A549 (cell line): ENCODE measurements around the gene KCNAB1. TPM values are rescaled to one million over a fixed set of nuclear protein-coding genes. Genes with fewer than 3 reads are reported as not detected.

Experiments
- ATAC-seq, 2 experiments: fragments of 200-7000 bp in 1 of 2; fragments of >200 bp in 1 of 2; cut with Nextera tagmentation in 1 of 2; cut with Tn5 transposase in 1 of 2; 3 replicates each; pipeline versions ENCODE4 v1.8.0 to v1.9.1; 2018 to 2020; ENCODE audit warnings: mild to moderate bottlenecking in 1 of 2, moderate library complexity in 1 of 2
- CTCF ChIA-PET: fragments of 300-600 bp; sonication (Branson Sonifier 250); formaldehyde crosslinking; extraction: SDS; loops from one replicate; lab custom pipeline; 2021; ENCODE audit warnings: antibody characterized with exemption, inconsistent platforms; lab: Yijun Ruan, JAX
- POLR2A ChIA-PET: fragments of 350-600 bp; formaldehyde crosslinking; extraction: SDS; loops from one replicate; lab custom pipeline; 2021; ENCODE audit warnings: antibody characterized with exemption, inconsistent platforms; lab: Yijun Ruan, JAX
- DNase-seq, 2 experiments: peaks; one replicate each; pipeline versions ENCODE4 v3.0.0 to v3.0.0-alpha.2; 2011 to 2016; ENCODE audit warnings: low read depth in 1 of 2, low spot score in 1 of 2
- FAIRE-seq: peaks from 2 replicates; lab custom pipeline; 2011; peaks lifted over from hg19 to GRCh38; lab: Jason Lieb, UNC
- H3K27ac ChIP-seq, 2 experiments: fragments of >200 bp; sonication (Bioruptor Twin); formaldehyde crosslinking; 3 replicates each; pipeline ENCODE4 v1.5.1; 2016 to 2017
- H3K4me1 ChIP-seq: fragments of >200 bp; sonication (Bioruptor Twin); formaldehyde crosslinking; 3 replicates; pipeline ENCODE4 v1.6.1; 2016
- H3K4me2 ChIP-seq: fragments of >200 bp; sonication (Bioruptor Twin); formaldehyde crosslinking; 3 replicates; pipeline ENCODE4 v1.6.1; 2016
- H3K4me3 ChIP-seq: fragments of >200 bp; sonication (Bioruptor Twin); formaldehyde crosslinking; 3 replicates; pipeline ENCODE4 v1.5.1; 2016
- H3K9me3 ChIP-seq: fragments of >200 bp; sonication (Bioruptor Twin); formaldehyde crosslinking; 3 replicates; pipeline ENCODE4 v1.6.1; 2016
- CHD2 ChIP-seq: fragments of 150-350 bp; IDR thresholded peaks from 2 replicates; pipeline ENCODE4 v1.6.1; 2014; ENCODE audit warnings: low read length; ENCODE audit not compliant: partially characterized antibody
- EHMT2 ChIP-seq: fragments of 200-600 bp; sonication (generic); IDR thresholded peaks from 2 replicates; pipeline ENCODE4 v1.6.1; 2016; ENCODE audit warnings: antibody characterized with exemption, low read depth, mild to moderate bottlenecking, moderate library complexity
- FOSL2 ChIP-seq, 2 experiments: fragments of 450-650 bp in 1 of 2; fragments of >200 bp in 1 of 2; sonication (Bioruptor Twin) in 1 of 2; formaldehyde crosslinking; IDR thresholded peaks; 2 replicates each; pipeline versions ENCODE4 v1.5.0 to v1.6.1; 2016 to 2020; ENCODE audit warnings: mild to moderate bottlenecking in 1 of 2, moderate library complexity in 1 of 2
- FOXS1 ChIP-seq: fragments of 250-450 bp; sonication (Bioruptor Pico); IDR thresholded peaks from 2 replicates; pipeline ENCODE4 v1.5.0; 2020; ENCODE audit warnings: mild to moderate bottlenecking, moderate library complexity
- GATA3 ChIP-seq: IDR thresholded peaks from 2 replicates; pipeline ENCODE4 v1.6.1; 2012; ENCODE audit warnings: borderline replicate concordance
- HES2 ChIP-seq: fragments of >200 bp; sonication (Bioruptor Twin); formaldehyde crosslinking; IDR thresholded peaks from 2 replicates; pipeline ENCODE4 v1.6.1; 2016
- HMGXB4 ChIP-seq: fragments of 250-450 bp; sonication (Bioruptor Pico); IDR thresholded peaks from 2 replicates; pipeline ENCODE4 v1.5.0; 2021; ENCODE audit warnings: mild to moderate bottlenecking, moderate library complexity, borderline replicate concordance
- HOXA7 ChIP-seq: fragments of 250-450 bp; sonication (Bioruptor Pico); IDR thresholded peaks from 2 replicates; pipeline ENCODE4 v1.5.0; 2020; ENCODE audit warnings: mild to moderate bottlenecking, moderate library complexity
- JUN ChIP-seq, 2 experiments: fragments of >200 bp; sonication (Bioruptor Twin); formaldehyde crosslinking; IDR thresholded peaks; 2 replicates in 1 of 2; 3 replicates in 1 of 2; pipeline ENCODE4 v1.6.1; 2016 to 2017
- JUNB ChIP-seq: fragments of >200 bp; sonication (Bioruptor Twin); formaldehyde crosslinking; IDR thresholded peaks from 2 replicates; pipeline ENCODE4 v1.6.1; 2016
- MAX ChIP-seq: IDR thresholded peaks from 2 replicates; pipeline ENCODE4 v1.6.1; 2012
- NFE2L2 ChIP-seq: fragments of 150-350 bp; conservative IDR thresholded peaks from 2 replicates; pipeline ENCODE4 v1.6.1; 2014; ENCODE audit warnings: low read length
- NPAS2 ChIP-seq: fragments of 250-450 bp; sonication (Bioruptor Pico); IDR thresholded peaks from 2 replicates; pipeline ENCODE4 v1.8.0; 2022; ENCODE audit warnings: mild to moderate bottlenecking, moderate library complexity, borderline replicate concordance
- NR3C1 ChIP-seq: fragments of >200 bp; sonication (Bioruptor Twin); formaldehyde crosslinking; IDR thresholded peaks from 3 replicates; pipeline ENCODE4 v1.6.1; 2017
- PHF8 ChIP-seq: fragments of 200-600 bp; sonication (generic); IDR thresholded peaks from 2 replicates; pipeline ENCODE4 v1.6.1; 2016; ENCODE audit warnings: low read depth, mild to moderate bottlenecking, antibody characterized with exemption, moderate library complexity, borderline replicate concordance
- POLR2AphosphoS2 ChIP-seq: conservative IDR thresholded peaks from 2 replicates; pipeline ENCODE4 v1.6.1; 2012; ENCODE audit warnings: low read length, improper control_type of control experiment, inconsistent platforms
- RCOR1 ChIP-seq: fragments of 150-350 bp; IDR thresholded peaks from 2 replicates; pipeline ENCODE4 v1.6.1; 2014; ENCODE audit warnings: antibody characterized with exemption, low read length, low read depth
- ZSCAN20 ChIP-seq: fragments of 250-450 bp; sonication (Bioruptor Pico); IDR thresholded peaks from 2 replicates; pipeline ENCODE4 v1.8.0; 2022; ENCODE audit warnings: mild to moderate bottlenecking, moderate library complexity
- WGBS: methylation state at CpG from one replicate; pipeline ENCODE4 v1.1.6; 2017; ENCODE audit errors: missing lambda C conversion rate; 5-methylcytosine and 5-hydroxymethylcytosine counted together
- polyA plus RNA-seq, 4 experiments: library from polyadenylated mRNA; depleted of rRNA in 3 of 4; stranded (reverse); fragments of >200 nt; fragmentation: RNase III in 1 of 4; extraction: RNeasy Plus Mini Kit Qiagen cat#74134 plus additional on column Dnase treatment in 1 of 4; gene quantifications; 2 replicates in 3 of 4; 3 replicates in 1 of 4; pipeline ENCODE4 v1.2.3, GENCODE V29; 2011 to 2017
- TF ChIP-seq, protein P1 (sequence below): IDR thresholded peaks from 2 replicates; pipeline ENCODE4 v1.6.1; 2012
- TF ChIP-seq, protein P2 (sequence below): fragments of 450-650 bp; IDR thresholded peaks from 2 replicates; pipeline ENCODE4 v1.6.1; 2014; ENCODE audit warnings: antibody characterized with exemption
- TF ChIP-seq, protein P3 (sequence below): IDR thresholded peaks from 2 replicates; pipeline ENCODE4 v1.6.1; 2012; ENCODE audit warnings: low read depth, borderline replicate concordance

KCNAB1 gene
- polyA plus RNA-seq, 2 of the 4 experiments (the other 2 are of a cell fraction): not detected

GRCh38 chr3:156350781-156351180, 230.4 kb downstream of the KCNAB1 start:
- H3K27ac ChIP-seq: no peak overlapping the region
- ChIA-PET CTCF (no interaction called here), POLR2A (no interaction called here)
- TF ChIP-seq NFE2L2 (no peak), MAX (no peak), CHD2 (no peak), FOSL2 (IDR thresholded peaks at IDR 0.05) (no peak), FOSL2 (CRISPR knock-in tag; IDR thresholded peaks at IDR 0.05) (no peak), JUN (IDR thresholded peaks at IDR 0.05) (no peak), HES2 (no peak)
- TF ChIP-seq, protein P1, sequence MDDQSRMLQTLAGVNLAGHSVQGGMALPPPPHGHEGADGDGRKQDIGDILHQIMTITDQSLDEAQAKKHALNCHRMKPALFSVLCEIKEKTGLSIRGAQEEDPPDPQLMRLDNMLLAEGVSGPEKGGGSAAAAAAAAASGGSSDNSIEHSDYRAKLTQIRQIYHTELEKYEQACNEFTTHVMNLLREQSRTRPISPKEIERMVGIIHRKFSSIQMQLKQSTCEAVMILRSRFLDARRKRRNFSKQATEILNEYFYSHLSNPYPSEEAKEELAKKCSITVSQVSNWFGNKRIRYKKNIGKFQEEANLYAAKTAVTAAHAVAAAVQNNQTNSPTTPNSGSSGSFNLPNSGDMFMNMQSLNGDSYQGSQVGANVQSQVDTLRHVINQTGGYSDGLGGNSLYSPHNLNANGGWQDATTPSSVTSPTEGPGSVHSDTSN: no peak
- H3K4me1 ChIP-seq: no peaks in the 10 kb centered on the region
- DNase-seq (no peak), ATAC-seq (no peak), FAIRE-seq (no peak)
- WGBS: 57% methylated on average over 4 of the region's 4 CpGs
- H3K9me3 ChIP-seq: no peaks in the 10 kb centered on the region
- no peak overlapping the region for H3K4me2 ChIP-seq
- H3K4me3 ChIP-seq: no peak overlapping the region

- ChIA-PET CTCF (interaction anchor here (0.5 kb wide), 1 partner anchor 747 kb away, joined by 4 read pairs; no protein-coding TSS in a partner anchor), POLR2A (no interaction called here)
- Histone ChIP-seq H3K4me3 (no peak overlapping the region), H3K4me2 (no peak overlapping the region), H3K4me1 (no peaks in the 10 kb centered on the region), H3K9me3 (no peaks in the 10 kb centered on the region), H3K27ac (no peak overlapping the region)
- 48% methylated on average over 4 of the region's 6 CpGs for WGBS
- no peak for FAIRE-seq
- no peak for DNase-seq
- ATAC-seq: no peak; a peak in 1 of 6 replicates
- TF ChIP-seq, protein P2, sequence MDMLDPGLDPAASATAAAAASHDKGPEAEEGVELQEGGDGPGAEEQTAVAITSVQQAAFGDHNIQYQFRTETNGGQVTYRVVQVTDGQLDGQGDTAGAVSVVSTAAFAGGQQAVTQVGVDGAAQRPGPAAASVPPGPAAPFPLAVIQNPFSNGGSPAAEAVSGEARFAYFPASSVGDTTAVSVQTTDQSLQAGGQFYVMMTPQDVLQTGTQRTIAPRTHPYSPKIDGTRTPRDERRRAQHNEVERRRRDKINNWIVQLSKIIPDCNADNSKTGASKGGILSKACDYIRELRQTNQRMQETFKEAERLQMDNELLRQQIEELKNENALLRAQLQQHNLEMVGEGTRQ: no peak
- no peak for TF ChIP-seq RCOR1
- TF ChIP-seq FOXS1 (CRISPR knock-in tag): no peak
- no peak for TF ChIP-seq HMGXB4 (CRISPR knock-in tag)
These were observed 231.4 kb downstream of the KCNAB1 start for GRCh38 chr3:156351783-156352182.

GRCh38 chr3:156352728-156353127, 232.3 kb downstream of the KCNAB1 start:
- no peak overlapping the region for H3K4me3 ChIP-seq
- ATAC-seq (no peak), DNase-seq (no peak), FAIRE-seq (no peak)
- no peaks in the 10 kb centered on the region for H3K9me3 ChIP-seq
- 85% methylated on average over 2 of the region's 2 CpGs for WGBS
- CTCF ChIA-PET: interaction anchor here (1.4 kb wide), 1 partner anchor 34 kb away, joined by 3 read pairs; no protein-coding TSS in a partner anchor
- H3K4me2 ChIP-seq: no peak overlapping the region
- POLR2A ChIA-PET: no interaction called here
- H3K4me1 ChIP-seq: no peaks in the 10 kb centered on the region
- no peak for TF ChIP-seq JUNB
- TF ChIP-seq MAX: no peak
- no peak for TF ChIP-seq EHMT2
- TF ChIP-seq PHF8: no peak
- no peak for TF ChIP-seq ZSCAN20 (CRISPR knock-in tag)
- TF ChIP-seq GATA3: no peak
- TF ChIP-seq HOXA7: no peak
- TF ChIP-seq POLR2AphosphoS2: no peak
- TF ChIP-seq NR3C1: no peak
- TF ChIP-seq, protein P3, sequence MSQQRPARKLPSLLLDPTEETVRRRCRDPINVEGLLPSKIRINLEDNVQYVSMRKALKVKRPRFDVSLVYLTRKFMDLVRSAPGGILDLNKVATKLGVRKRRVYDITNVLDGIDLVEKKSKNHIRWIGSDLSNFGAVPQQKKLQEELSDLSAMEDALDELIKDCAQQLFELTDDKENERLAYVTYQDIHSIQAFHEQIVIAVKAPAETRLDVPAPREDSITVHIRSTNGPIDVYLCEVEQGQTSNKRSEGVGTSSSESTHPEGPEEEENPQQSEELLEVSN: no peak
- TF ChIP-seq NPAS2 (CRISPR knock-in tag): no peak
- no peak for TF ChIP-seq JUN (IDR thresholded peaks at IDR 0.05)
- no peak overlapping the region for H3K27ac ChIP-seq
